Stimulated activated naive CD8-positive, alpha-beta T cell treated with anti-CD3 and anti-CD28 coated beads, Interleukin-15, Interleukin-2, amounts not matched to agents 100 ng/mL and 50 ng/mL, for 24 hours (primary cell): Measurements from ENCODE around the gene TBCE.

Source experiments
- H3K27ac Mint-ChIP-seq: one replicate; pipeline ENCODE4 v1.8.0; 2021; ENCODE audit warnings: mild to moderate bottlenecking, mixed read lengths
- H3K27me3 Mint-ChIP-seq: one replicate; pipeline ENCODE4 v1.8.0; 2021; ENCODE audit warnings: mixed read lengths
- H3K36me3 Mint-ChIP-seq: one replicate; pipeline ENCODE4 v1.8.0; 2021; ENCODE audit warnings: low read depth, mixed read lengths
- H3K4me1 Mint-ChIP-seq: one replicate; pipeline ENCODE4 v1.8.0; 2021; ENCODE audit warnings: low read depth, mixed read lengths
- H3K4me3 Mint-ChIP-seq: one replicate; pipeline ENCODE4 v1.8.0; 2021; ENCODE audit warnings: mild to moderate bottlenecking, mixed read lengths
- H3K9me3 Mint-ChIP-seq: one replicate; pipeline ENCODE4 v1.8.0; 2021; ENCODE audit warnings: mixed read lengths

The TBCE gene, protein sequence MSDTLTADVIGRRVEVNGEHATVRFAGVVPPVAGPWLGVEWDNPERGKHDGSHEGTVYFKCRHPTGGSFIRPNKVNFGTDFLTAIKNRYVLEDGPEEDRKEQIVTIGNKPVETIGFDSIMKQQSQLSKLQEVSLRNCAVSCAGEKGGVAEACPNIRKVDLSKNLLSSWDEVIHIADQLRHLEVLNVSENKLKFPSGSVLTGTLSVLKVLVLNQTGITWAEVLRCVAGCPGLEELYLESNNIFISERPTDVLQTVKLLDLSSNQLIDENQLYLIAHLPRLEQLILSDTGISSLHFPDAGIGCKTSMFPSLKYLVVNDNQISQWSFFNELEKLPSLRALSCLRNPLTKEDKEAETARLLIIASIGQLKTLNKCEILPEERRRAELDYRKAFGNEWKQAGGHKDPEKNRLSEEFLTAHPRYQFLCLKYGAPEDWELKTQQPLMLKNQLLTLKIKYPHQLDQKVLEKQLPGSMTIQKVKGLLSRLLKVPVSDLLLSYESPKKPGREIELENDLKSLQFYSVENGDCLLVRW

DNA sequence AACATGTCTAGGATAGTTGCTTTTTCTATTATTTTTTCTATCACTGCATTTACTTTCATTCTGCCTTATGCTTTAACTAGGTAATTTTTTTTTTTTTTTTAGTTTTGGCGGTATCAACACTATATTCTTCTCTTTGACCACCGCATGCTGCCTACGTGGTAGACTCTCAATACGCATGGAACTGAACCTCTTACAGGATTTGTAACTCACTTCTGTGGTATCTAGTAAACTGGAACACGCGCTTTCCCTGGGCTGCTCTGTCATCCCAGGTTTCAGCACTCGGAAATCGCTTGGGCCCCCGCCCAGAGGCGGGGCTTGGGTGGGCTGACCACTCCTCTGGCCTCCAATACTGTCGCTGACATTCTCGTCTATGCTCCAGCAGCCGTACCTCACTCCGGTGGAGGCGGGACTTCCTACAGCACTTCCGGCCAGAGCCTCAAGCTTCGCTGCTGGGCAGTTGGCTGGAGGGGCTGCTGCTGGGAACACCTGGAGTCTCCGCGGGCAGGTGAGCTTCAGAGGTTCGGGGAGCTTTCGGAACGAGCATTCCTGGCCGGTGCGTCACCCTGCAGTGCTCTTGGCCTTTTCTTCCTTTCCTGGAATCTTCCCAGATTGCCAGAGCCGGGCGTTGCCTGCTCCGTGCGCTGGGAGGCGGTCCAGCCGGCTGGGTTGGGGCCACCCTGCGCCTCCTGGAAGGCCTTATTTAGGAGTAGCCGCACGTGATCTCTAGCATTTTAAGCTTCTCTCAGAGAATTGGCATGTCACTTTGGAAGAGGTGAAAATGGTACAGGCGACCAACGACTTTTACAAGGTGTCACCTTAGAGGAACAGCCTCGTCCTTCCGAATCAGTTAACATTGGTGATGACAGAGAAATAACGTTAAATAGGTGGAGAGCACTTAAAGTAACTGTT lies at the start of gene TBCE:
Gene TBCE (plus strand): TSS at position 428 of the 909 bp plus-strand sequence. CDS start 12,623 bp downstream, outside the sequence.
- Mint-ChIP-seq H3K27ac (peak within 1 kb of the TSS; percentile 84), H3K9me3 (no peaks in the 10 kb centered on the region), H3K4me1 (peaks cover 37% of the 10 kb centered on the region), H3K36me3 (peaks cover 9% of the 10 kb centered on the region), H3K27me3 (no peaks in the 10 kb centered on the region), H3K4me3 (peak within 1 kb of the TSS; percentile 98)

DNA sequence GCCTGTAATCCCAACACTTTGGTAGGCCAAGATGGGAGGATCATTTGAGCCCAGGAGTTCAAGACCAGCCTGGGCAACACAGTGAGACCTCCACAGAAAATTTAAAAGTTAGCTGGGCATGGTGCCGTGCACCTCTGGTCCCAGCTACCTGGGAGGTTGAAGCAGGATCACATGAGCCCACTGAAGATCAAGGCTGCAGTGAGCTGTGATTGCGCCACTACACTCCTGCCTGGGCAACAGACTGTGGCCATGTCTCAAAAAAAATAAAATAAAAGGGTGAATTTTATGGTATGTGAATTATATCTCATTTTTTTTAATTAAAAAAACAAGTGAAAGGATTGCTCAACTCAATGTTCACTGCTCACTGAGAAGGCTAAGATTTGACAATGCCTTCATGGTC lies 48.0 kb upstream of the TBCE start:
- H3K4me1 Mint-ChIP-seq, result peaks cover 82% of the 10 kb centered on the region
- H3K4me3 Mint-ChIP-seq, result no peak overlapping the region

GRCh38 chr1:235320521-235321179 lies 46.6 kb upstream of the TBCE start:
- peak overlapping the region; percentile 12 for H3K27ac Mint-ChIP-seq
- H3K4me1 Mint-ChIP-seq, result peaks cover 80% of the 10 kb centered on the region
- H3K9me3 Mint-ChIP-seq, result no peaks in the 10 kb centered on the region
- H3K36me3 Mint-ChIP-seq, result peaks cover 46% of the 10 kb centered on the region
- no peak overlapping the region for H3K4me3 Mint-ChIP-seq
- no peaks in the 10 kb centered on the region for H3K27me3 Mint-ChIP-seq

More for the DNA sequence above, 48.0 kb upstream of the TBCE start:
- H3K27ac Mint-ChIP-seq, result peak overlapping the region; percentile 74
- no peaks in the 10 kb centered on the region for H3K9me3 Mint-ChIP-seq
- peaks cover 41% of the 10 kb centered on the region for H3K36me3 Mint-ChIP-seq
- H3K27me3 Mint-ChIP-seq, result no peaks in the 10 kb centered on the region

DNA sequence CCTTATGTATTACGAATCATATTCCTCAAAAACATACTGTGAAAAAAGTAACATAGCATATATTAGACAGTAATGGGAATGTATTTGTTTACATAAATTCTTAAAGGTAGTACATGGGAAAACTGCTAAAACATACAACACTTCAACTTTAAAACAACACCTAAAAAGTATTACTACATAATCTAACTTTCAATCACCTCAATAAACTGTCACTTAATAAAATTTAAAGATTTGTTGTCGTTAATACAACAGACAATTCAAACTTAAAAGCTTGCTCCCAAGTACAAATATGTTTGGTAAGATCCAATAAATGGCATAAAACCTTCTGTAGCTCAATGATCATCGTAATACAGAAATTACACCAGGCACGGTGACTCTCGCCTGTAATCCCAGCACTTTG lies 42.9 kb upstream of the TBCE start:
- Mint-ChIP-seq H3K27ac (peak overlapping the region; percentile 66), H3K9me3 (no peaks in the 10 kb centered on the region), H3K4me1 (peaks cover 65% of the 10 kb centered on the region), H3K36me3 (peaks cover 45% of the 10 kb centered on the region), H3K4me3 (peak overlapping the region; percentile 97), H3K27me3 (no peaks in the 10 kb centered on the region)

GRCh38 chr1:235325139-235325538 lies 42.1 kb upstream of the TBCE start:
- Mint-ChIP-seq H3K4me3 (peak overlapping the region; percentile 97), H3K27me3 (no peaks in the 10 kb centered on the region), H3K9me3 (no peaks in the 10 kb centered on the region), H3K4me1 (peaks cover 59% of the 10 kb centered on the region), H3K36me3 (peaks cover 41% of the 10 kb centered on the region), H3K27ac (peak overlapping the region; percentile 69)

GRCh38 chr1:235325854-235326253 lies 41.4 kb upstream of the TBCE start:
- Mint-ChIP-seq H3K36me3 (peaks cover 40% of the 10 kb centered on the region), H3K4me3 (peak overlapping the region; percentile 97), H3K4me1 (peaks cover 52% of the 10 kb centered on the region), H3K9me3 (no peaks in the 10 kb centered on the region), H3K27ac (peak overlapping the region; percentile 69), H3K27me3 (no peaks in the 10 kb centered on the region)

DNA sequence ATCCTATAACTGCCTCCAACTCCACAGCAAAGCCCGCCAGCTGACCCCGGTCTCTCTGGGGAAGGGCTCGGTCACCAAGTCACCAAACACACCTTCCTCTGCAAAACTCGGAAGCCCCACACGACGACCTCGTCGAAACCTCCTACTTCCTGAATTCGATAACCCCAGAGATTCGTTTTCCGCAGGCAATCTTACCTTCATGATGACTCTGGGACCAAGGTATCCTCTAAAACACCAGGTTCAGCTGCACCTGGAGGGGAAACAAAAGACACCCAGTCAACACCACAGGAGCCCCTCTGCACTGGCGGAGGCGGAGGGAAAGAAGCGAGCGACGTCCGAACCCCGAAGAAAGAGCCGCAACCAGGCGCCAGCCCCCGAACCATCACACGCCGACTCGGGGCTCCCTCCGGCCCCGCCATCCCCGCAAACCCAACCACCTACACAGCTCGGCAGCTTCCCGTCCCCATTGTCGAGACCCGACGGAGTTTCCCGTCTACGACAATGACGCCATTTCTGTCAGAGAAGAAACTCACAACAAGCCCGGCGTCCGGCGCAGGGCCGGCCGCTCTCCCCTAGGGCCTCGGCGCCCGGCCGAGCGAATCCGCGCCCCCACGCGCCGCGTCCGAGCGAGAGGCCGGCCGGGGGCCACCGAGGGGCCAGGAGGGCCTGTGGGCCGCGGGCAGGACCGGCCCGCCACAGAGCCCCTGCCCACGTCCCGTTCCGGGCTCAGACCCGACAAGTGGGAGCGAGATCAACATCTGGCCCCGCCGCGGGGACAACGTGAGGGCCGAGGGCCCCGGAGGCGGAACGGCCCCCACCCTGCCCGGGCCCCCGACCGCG lies 40.3 kb upstream of the TBCE start:
- Mint-ChIP-seq H3K36me3 (peaks cover 37% of the 10 kb centered on the region), H3K27ac (peak overlapping the region; percentile 87), H3K9me3 (no peaks in the 10 kb centered on the region), H3K4me3 (peak overlapping the region; percentile 97), H3K27me3 (no peaks in the 10 kb centered on the region), H3K4me1 (peaks cover 41% of the 10 kb centered on the region)

DNA sequence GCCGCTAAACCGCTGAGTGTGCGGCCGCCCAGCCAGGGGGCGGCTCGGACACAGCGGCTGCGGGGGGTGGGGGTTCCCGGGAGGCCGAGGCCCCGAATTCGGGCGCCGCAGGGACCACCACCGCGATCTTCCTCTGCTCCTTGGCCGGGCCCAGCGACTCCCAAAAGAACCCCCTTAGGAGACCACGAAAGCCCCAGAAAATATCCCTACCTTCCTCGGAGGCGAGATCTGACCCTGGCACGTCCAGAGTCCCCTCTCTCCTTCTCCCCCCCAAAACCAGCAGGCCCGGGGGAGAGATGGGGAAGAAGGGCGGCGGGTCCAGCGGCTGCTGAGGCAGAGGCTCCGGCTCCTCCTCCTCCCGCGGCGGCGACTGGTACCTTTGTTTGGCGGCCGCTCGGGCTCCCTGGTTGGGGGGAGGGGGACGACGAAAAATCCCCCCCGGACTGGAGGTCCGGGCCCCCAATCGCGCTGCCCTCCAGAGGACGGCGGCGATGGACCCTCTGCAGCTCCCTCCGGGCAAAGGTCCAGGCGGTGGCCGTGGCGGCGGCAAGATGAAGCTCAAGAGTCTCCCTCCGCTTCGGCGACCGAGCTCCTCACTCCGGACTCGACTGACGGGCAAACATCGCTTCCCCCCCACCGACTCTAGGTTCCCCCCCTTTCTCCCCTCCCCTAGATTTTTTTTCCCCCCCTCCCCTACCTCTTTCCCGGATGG lies 39.5 kb upstream of the TBCE start, which contains the start of gene ARID4B:
Gene ARID4B (minus strand): TSS at position 621 of the 712 bp plus-strand sequence. CDS start 1,260 bp downstream, outside the sequence.
- H3K36me3 Mint-ChIP-seq, result peaks cover 33% of the 10 kb centered on the region
- H3K27ac Mint-ChIP-seq, result peak within 1 kb of the TSS; percentile 88
- H3K27me3 Mint-ChIP-seq, result no peaks in the 10 kb centered on the region
- H3K4me3 Mint-ChIP-seq, result peak within 1 kb of the TSS; percentile 97
- no peaks in the 10 kb centered on the region for H3K9me3 Mint-ChIP-seq
- peaks cover 33% of the 10 kb centered on the region for H3K4me1 Mint-ChIP-seq

- Mint-ChIP-seq H3K27me3 (no peaks in the 10 kb centered on the region), H3K4me1 (peaks cover 28% of the 10 kb centered on the region), H3K36me3 (peaks cover 33% of the 10 kb centered on the region), H3K4me3 (no peak within 1 kb of the TSS), H3K9me3 (no peaks in the 10 kb centered on the region), H3K27ac (peak within 1 kb of the TSS; percentile 88)
These were observed 38.7 kb upstream of the TBCE start, which contains the start of gene GGPS1 for GRCh38 chr1:235328271-235329138. TSS of gene GGPS1 (plus strand) at chr1:235328570. CDS start at chr1:235335265, 6,695 bp downstream.

GRCh38 chr1:235329139-235329902 lies 37.9 kb upstream of the TBCE start:
- Mint-ChIP-seq H3K36me3 (peaks cover 33% of the 10 kb centered on the region), H3K4me1 (peaks cover 27% of the 10 kb centered on the region), H3K4me3 (no peak overlapping the region), H3K27ac (no peak overlapping the region), H3K9me3 (no peaks in the 10 kb centered on the region), H3K27me3 (no peaks in the 10 kb centered on the region)

GRCh38 chr1:235330918-235331285 lies 36.3 kb upstream of the TBCE start:
- Mint-ChIP-seq H3K27me3 (no peaks in the 10 kb centered on the region), H3K4me3 (no peak overlapping the region), H3K27ac (no peak overlapping the region), H3K36me3 (peaks cover 31% of the 10 kb centered on the region), H3K4me1 (peaks cover 15% of the 10 kb centered on the region), H3K9me3 (no peaks in the 10 kb centered on the region)

GRCh38 chr1:235331401-235331800 lies 35.8 kb upstream of the TBCE start:
- Mint-ChIP-seq H3K9me3 (no peaks in the 10 kb centered on the region), H3K36me3 (peaks cover 29% of the 10 kb centered on the region), H3K27me3 (no peaks in the 10 kb centered on the region), H3K4me3 (peak overlapping the region; percentile 59), H3K4me1 (peaks cover 13% of the 10 kb centered on the region), H3K27ac (no peak overlapping the region)
